NK-92 (cell line): ENCODE data around the gene RNF223.
"Not testable (repeated sequence)": the region's sequence is repeated elsewhere in the genome, so short reads cannot be mapped to it uniquely, and the experiment has no call there.

Experiments used
- DNase-seq: peaks from one replicate; lab custom pipeline; 2025; ENCODE audit not compliant: unreplicated experiment; lab: John Stamatoyannopoulos, UW

Gene RNF223

GRCh38 chr1:1088029-1088800, 14.1 kb upstream of the RNF223 start:
- no peak for DNase-seq

GRCh38 chr1:1087351-1088028, 13.4 kb upstream of the RNF223 start:
- no peak for DNase-seq

GRCh38 chr1:1086911-1087341, 12.8 kb upstream of the RNF223 start:
- DNase-seq: no peak

GRCh38 chr1:1085911-1086841, 12.1 kb upstream of the RNF223 start:
- DNase-seq: no peak

GRCh38 chr1:1085171-1085841, 11.2 kb upstream of the RNF223 start:
- no peak for DNase-seq

- DNase-seq: no peak
Measured at GRCh38 chr1:1084372-1085170, 10.5 kb upstream of the RNF223 start.

- no peak for DNase-seq
Measured at GRCh38 chr1:1083416-1084371, 9.6 kb upstream of the RNF223 start.

GRCh38 chr1:1082776-1083415, 8.8 kb upstream of the RNF223 start:
- no peak for DNase-seq

- no peak for DNase-seq
Measured at GRCh38 chr1:1082239-1082775, 8.2 kb upstream of the RNF223 start.

GRCh38 chr1:1081311-1082238, 7.5 kb upstream of the RNF223 start:
- no peak for DNase-seq

- no peak for DNase-seq
Measured at GRCh38 chr1:1080951-1081310, 6.8 kb upstream of the RNF223 start.

GRCh38 chr1:1080122-1080757, 6.1 kb upstream of the RNF223 start:
- DNase-seq: no peak

GRCh38 chr1:1079408-1080121, 5.5 kb upstream of the RNF223 start:
- no peak for DNase-seq

GRCh38 chr1:1077396-1077795, 3.3 kb upstream of the RNF223 start:
- DNase-seq: not testable (repeated sequence)

GRCh38 chr1:1075148-1075935, 1.2 kb upstream of the RNF223 start:
- DNase-seq: no peak
